Stimulated activated naive CD4-positive, alpha-beta T cell (primary cell): Measurements from ENCODE around the gene PTBP1.

ENCODE experiments used
- DNase-seq, 6 experiments: peaks; one replicate each; lab custom pipeline; 2025; lab: John Stamatoyannopoulos, UW

PTBP1 gene

DNA sequence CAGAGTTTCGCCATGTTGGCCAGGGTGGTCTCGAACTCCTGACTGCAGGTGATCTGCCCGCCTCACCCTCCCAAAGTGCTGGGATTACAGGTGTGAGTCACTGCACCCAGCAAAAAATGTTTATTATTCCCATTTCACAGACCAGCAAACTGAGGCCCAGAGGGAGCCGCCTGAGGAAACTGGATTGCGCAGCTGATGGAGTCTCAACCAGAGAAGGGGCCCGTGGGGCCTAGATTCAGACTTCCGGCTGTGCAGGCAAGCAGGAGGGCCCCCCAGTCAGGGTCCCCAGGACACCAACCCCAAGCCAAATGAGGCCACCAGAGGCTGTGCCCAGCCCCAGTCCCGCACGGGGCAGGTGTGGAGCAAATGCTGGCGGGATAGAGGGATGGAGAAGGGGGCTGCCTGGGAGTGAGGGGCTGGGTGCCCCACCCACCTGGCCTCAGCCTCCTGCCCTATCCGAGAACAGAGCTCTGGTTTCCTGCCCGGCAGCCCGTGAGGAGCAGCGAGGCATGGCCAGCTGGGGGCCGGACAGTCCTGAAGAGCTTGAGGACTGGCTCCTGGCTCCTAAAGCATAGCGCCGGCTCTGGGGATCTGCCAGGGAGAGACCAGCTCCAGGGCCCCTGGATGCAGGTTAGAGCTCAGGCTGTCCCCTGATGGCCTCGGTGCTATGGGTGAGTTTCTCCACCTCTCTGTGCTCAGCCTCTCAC is 24.4 kb upstream of the PTBP1 start:
- DNase-seq, result no peak

DNA sequence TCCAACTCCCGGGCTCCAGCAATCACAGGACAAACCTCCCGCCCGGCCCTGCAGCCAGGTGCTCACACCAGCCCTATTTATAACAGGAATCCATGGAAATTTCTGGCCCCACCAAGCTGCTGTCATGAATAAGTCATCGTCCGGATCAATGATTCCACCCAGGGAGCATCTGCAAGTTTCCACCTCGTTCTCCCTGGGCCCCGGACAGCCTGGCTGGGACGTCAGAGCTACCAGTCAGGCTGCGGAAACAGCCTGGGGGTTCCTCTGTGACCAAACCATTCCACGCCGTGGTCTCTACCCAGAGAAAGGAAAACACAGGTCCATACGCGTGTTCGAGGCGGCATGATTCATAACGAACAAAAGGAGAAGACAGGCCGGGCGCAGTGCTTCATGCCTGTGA is 20.7 kb upstream of the PTBP1 start:
- DNase-seq, result no peak

DNA sequence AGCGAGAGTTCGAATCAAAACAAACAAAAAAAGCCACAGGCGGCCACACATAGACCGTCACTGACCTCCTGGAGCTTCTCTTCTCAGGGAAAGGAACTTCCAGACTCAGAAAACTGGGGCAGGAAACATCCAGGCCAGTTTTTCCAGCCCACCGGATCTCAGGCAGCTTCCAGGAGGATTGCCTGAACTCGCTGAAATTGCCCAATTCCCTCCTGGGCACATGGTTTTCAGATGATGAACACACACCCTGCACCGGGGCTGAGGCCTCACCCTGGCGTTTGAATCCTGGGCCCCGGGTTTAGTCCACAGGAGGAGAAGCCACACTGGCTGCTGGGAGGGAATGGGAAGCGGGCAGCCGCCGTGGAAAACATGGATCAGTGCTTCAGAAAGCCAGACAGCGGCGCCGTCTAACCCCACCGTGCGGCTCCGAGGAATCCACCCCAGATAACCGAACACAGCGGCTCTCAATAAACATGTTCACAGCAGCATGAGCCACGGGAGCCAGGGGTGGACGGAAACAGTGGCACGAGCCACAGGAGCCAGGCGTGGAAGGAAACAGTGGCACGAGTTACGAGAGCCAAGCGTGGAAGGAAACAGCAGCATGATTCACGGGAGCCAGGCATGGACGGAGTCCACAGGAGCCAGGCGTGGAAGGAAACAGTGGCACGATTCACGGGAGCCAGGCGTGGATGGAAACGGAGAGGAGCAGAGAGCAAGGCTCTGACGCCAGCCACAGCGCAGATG is 18.2 kb upstream of the PTBP1 start:
- no peak for DNase-seq

- DNase-seq, result no peak
Observed at GRCh38 chr19:780935-781334, 16.3 kb upstream of the PTBP1 start.

- DNase-seq, result no peak
Observed at GRCh38 chr19:781800-782184, 15.5 kb upstream of the PTBP1 start.

DNA sequence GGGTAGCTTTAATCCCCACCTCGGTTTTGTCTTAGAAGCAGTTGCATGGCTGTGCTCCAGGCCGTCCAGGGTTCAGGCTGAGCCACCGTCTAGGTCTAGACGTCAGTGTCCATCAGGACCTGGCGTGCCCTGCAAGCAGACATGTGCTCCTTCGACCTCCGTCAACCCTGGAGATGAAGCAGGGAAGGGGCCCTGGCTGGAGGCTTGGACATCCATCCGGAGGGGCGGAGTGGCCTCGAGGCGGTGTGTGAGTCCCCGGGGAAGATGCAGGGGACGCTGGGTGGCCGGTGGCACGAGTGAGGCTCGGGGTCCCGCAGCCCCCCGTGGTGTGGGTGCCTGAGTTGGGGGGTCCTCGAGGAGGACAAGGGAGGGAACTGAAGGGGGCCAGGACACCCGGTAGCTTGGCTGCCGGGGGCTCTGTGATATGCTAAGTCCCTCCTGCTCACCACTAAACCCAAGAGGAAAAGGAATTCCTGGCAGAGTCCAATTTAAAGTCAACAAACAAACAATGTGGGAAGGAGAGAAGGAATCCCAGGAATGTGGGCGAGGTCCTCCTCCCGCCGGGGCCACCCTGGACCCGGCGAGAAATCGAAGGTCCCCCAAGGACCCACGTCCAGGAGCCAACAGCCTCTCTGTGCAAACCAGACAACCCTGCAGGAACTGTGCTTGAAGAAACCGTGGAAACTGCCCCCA is 14.9 kb upstream of the PTBP1 start:
- no peak for DNase-seq

GRCh38 chr19:782878-783668 is 14.2 kb upstream of the PTBP1 start:
- DNase-seq, result no peak

DNA sequence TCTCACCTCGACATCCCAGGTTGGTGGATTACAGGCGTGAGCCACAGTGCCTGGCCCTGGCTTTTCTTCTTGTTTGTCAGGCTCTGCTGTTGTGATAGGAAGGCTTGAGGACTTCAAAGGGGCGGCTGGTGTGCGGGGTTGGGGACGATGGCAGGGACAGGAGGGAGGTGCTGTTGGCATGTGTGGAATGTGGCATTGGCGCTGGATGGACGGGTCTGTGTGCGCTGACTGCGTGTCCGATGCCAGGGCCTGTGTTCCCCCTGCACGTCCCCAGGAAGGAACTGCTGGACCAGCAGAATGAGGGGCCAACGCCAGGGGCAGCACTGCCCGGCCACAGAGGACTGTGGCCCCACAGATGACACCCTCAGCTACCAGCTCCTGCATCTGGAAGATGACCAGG is 12.7 kb upstream of the PTBP1 start:
- DNase-seq, result no peak

DNA sequence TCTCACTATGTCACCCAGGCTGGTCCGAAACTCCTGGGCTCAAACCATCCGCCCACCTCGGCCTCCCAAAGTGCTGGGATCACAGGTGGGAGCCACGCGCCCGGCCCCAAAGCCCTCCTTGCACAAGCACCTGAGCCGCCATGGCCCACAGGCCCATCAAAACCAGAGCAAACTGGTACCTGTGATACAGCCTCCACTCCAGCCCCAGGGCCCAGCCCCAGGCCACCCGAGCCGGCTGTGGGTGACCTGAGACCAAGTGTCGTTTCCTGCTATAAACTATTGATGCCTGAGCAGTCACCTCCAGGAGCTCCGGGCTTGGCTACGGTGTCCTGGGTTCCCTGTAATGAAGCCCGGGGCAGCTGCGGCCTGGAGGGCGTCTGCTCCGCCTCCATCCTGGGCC is 9.7 kb upstream of the PTBP1 start:
- no peak for DNase-seq

DNA sequence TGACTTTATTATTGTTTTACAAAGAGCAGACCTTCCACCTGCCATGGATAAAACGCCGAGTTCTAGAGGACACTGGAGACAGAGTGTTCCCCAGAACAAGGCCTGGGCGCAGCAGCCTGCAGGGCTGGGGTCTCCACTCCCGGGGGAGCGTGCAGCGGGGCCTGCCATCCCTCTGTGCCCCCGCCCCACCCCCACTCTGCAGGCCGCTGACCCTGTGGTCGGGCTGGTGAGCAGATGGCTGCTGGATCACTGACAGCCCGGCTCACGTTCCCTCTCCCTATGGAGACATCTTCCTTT is 8.6 kb upstream of the PTBP1 start:
- no peak for DNase-seq

GRCh38 chr19:788983-789700 is 8.1 kb upstream of the PTBP1 start:
- DNase-seq, result no peak

DNA sequence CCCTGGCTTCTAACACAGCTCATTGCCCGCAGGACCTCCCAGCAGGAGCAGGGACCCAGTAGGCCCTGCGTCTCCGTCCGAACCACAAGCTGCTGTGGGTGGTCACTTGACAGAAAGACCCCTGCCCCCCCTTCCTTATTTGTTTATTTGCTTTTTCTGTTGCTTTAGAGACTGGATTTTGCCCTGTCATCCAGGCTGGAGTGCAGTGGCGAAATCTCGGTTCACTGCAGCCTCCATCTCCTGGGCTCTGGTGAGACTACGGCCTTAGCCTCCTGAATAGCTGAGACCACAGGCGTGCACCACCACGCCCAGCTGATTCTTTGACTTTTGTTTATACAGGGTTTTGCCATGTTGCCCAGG is 7.6 kb upstream of the PTBP1 start:
- no peak for DNase-seq

DNA sequence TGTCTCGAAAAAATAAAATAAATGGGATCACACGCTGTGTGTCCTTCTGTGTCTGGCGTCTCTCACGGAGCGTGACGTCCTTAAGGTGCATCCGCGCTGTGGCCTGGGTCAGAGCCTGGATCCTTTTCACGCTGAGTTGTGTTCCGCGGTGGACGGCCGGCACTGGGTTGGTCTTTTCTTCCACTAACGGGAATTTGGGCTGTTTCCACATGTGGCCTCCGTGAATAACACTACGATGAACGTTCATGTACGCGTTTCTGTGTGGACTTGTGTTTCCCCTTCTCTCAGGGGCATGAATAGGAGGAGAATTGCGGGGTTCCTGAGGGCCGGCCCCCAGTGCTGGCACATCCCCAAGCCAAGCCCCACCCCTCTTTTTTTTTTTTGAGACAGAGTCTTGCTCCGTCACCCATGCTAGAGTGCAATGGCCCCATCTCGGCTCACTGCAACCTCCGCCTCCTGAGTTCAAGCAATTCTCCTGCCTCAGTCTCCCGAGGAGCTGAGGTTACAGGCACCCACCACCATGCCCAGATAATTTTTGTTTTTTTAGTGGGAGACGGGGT is 6.2 kb upstream of the PTBP1 start:
- DNase-seq, result no peak

DNA sequence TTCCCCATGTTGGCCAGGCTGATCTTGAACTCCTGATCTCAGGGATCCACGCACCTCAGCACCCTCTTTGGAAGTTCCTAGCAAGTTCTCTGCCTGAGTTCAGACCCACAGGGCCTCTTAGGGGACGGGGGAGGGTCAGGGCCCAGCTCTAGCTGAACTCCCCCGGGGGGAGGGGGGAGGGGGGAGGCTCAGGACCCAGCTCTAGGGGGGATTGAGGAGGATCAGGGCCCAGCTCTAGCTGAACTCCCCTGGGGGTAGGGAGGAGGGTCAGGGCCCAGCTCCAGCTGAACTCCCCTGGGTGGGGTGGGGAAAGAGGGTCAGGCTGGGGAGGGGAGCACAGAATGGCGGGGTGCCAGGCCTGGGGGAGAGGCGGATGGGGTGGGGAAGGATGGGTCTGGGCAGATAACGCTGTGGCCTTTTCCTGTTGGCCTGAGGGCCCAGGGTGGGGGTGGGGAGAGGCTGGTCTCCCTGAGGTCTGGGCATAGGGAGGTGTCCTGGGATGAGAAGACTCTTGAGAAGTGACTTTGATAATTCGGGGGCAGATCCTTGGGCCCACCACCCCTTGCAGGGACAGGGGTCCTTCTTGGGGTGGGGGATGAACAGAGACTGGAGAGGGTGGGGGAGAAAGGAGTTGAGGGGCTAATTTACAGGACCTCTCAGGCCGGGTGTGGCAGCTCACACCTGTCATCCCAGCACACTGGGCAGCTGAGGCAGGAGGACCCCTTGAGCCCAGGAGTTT is 5.5 kb upstream of the PTBP1 start:
- DNase-seq, result no peak

DNA sequence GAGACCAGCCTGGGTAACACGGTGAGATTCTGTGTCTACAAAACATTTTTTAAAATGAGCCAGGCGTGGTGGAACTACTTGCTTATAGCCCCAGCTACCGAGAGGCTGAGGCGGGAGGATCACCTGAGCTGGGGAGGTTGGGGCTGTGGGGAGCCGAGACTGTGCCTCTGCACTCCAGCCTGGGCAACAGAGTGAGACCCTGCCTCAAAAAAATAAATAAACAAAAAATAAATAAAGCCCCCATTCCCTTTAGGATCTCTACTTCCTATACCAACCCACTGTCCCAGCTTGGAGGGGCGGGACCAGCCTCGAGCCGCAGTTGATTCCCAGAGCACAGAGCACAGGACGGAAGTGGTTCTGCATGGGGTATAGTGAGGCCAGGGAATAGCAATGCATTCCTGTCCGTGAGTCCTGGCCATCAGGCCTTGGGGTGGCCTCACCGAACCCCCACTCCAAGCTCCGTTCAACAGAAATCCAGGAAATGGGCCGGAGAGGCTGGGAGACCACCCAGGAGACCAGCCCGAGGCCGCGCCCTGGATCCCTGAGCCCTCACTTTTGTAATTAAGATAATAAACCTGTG is 4.9 kb upstream of the PTBP1 start:
- DNase-seq, result no peak

DNA sequence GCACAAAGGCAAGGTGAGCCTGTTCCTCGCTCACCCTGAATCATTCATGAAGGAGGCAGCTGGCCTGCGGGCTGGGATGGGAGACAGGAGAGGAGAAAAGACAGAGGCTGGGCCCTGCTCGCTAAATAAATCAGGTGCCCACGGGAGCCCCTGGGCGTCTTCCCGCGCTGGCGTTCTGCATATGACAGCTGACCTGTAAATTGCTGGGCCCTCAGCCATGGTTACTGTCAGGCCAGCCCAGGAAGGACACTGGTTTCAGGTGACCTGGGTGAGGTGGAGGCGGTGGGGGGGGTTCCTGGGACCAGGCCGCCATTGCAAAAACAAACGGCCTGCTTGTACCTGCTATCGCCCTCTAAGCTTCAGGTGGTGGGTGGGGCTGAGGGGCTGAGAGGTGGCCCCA is 3.4 kb upstream of the PTBP1 start:
- no peak for DNase-seq

GRCh38 chr19:795073-795611 is 2.1 kb upstream of the PTBP1 start:
- DNase-seq, result no peak

DNA sequence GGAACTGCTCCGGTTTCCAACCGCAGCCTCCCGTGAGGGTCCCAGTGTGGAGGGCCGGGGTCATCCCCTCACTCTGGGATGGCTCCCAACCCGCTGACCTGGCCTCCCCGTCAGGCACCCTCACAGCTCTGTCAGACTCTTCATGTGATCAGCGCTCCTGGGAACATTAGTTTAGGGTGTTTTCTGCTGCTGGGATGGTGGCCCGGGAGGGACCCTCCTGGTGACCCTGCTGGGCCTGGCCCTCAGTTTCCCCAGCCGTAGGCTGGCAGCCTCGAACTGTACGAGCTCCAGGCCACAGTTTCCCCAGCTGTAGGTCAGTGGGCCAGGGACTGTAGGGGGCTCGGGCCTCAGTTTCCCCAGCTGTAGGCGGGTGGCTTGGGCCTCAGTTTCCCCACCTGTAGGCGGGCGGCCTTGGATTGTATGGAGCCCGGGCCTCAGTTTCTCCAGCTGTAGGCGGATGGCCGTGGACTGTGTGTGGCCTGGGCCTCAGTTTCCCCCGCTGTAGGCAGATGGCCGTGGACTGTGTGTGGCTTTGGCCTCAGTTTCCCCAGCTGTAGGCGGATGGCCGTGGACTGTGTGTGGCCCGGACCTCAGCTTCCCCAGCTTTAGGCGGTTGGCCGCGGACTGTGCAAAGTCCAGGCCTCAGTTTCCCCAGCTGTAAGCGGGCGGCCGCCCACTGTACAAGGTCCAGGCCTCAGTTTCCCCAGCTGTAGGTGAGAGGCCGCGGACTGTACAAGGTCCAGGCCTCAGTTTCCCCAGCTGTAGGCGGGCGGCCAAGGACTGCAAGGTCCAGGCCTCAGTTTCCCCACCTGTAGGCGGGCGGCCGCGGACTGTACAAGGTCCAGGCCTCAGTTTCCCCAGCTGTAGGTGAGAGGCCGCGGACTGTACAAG is 1.3 kb upstream of the PTBP1 start:
- DNase-seq, result no peak
